TTC549 (cell line): ENCODE data around the gene USP37.

ENCODE experiments used
- FAIRE-seq: peaks from 2 replicates; lab custom pipeline; 2012; peaks lifted over from hg19 to GRCh38; lab: Jason Lieb, UNC

Gene USP37

GRCh38 chr2:218477247-218477646, 90.9 kb downstream of the USP37 start:
- no peak for FAIRE-seq

GRCh38 chr2:218476676-218477075, 91.5 kb downstream of the USP37 start:
- no peak for FAIRE-seq

- FAIRE-seq, result no peak
Measured at GRCh38 chr2:218474527-218474926, 93.6 kb downstream of the USP37 start.

- no peak for FAIRE-seq
Measured at GRCh38 chr2:218472988-218473387, 95.2 kb downstream of the USP37 start.

- FAIRE-seq, result no peak
Measured at GRCh38 chr2:218471982-218472381, 96.2 kb downstream of the USP37 start.

- no peak for FAIRE-seq
Measured at GRCh38 chr2:218471036-218471435, 97.1 kb downstream of the USP37 start.

- no peak for FAIRE-seq
Measured at GRCh38 chr2:218470448-218470847, 97.7 kb downstream of the USP37 start.

- FAIRE-seq, result peak; percentile 72
Measured at GRCh38 chr2:218465987-218466633, 102.0 kb downstream of the USP37 start.

- FAIRE-seq, result no peak
Measured at GRCh38 chr2:218458598-218458997, 109.6 kb downstream of the USP37 start.

- FAIRE-seq, result no peak
Measured at GRCh38 chr2:218456849-218457248, 111.3 kb downstream of the USP37 start.

GRCh38 chr2:218452079-218452478, 116.1 kb downstream of the USP37 start:
- FAIRE-seq, result no peak

GRCh38 chr2:218448934-218449333, 119.2 kb downstream of the USP37 start:
- no peak for FAIRE-seq

- FAIRE-seq, result no peak
Measured at GRCh38 chr2:218447072-218447471, 121.1 kb downstream of the USP37 start.

- no peak for FAIRE-seq
Measured at GRCh38 chr2:218446547-218446946, 121.6 kb downstream of the USP37 start.

- FAIRE-seq, result no peak
Measured at GRCh38 chr2:218445602-218446001, 122.5 kb downstream of the USP37 start.

GRCh38 chr2:218444692-218445357, 123.3 kb downstream of the USP37 start:
- no peak for FAIRE-seq

GRCh38 chr2:218438596-218438995, 129.6 kb downstream of the USP37 start:
- FAIRE-seq, result no peak

- FAIRE-seq, result no peak
Measured at GRCh38 chr2:218437969-218438368, 130.2 kb downstream of the USP37 start.

- no peak for FAIRE-seq
Measured at GRCh38 chr2:218436992-218437391, 131.2 kb downstream of the USP37 start.

GRCh38 chr2:218435003-218435982, 132.9 kb downstream of the USP37 start:
- no peak for FAIRE-seq

GRCh38 chr2:218434456-218434855, 133.7 kb downstream of the USP37 start:
- no peak for FAIRE-seq

- no peak for FAIRE-seq
Measured at GRCh38 chr2:218432676-218433365, 135.3 kb downstream of the USP37 start.
